HG02870 (cell line): ENCODE data around the gene YRDC.

Experiments
- ATAC-seq: cut with Tn5 transposase; IDR thresholded peaks from one replicate; pipeline ENCODE4 v1.9.1; 2021; ENCODE audit warnings: mild to moderate bottlenecking, moderate library complexity; ENCODE audit not compliant: unreplicated experiment

Gene YRDC

DNA sequence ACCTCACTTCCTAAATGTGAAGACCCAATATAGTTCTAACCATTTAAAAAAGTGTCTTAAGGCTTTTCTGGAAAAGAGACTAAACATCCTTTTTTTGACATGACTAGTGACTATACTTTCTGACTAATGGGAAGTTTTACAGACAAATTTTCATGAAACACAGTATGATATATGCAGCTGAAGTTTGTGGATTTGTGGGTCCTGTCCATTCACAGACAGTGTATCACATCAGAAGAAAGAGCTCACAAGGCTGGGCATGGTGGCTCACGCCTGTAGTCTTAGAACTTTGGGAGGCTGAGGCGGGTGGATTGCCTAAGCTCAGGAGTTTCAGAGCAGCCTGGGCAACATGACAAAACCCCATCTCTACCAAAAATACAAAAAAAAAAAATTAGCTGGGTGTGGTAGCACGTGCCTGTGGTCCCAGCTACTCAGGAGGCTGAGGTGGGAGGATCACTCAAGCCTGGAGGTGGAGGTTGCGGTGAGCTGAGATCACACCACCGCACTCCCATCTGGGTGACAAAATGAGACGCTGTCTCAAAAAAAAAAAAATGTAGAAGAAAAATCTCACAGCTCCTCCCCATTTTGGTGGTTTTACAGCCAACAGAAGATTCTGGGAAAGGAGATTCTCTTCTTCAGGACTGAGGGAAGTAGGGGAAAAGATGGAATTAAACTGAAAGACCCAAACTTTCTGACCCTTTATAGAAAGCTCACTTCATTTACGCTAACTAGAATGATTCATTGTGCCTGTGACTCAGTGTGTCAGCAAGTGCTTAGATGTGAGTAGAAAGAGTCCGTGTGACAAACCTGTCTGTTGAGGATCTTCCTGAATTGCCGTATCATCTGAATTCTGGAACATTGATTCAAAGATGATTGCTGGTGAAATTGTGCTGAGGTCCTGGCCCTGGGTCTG, 15.2 kb upstream of the YRDC start:
- no peak for ATAC-seq

DNA sequence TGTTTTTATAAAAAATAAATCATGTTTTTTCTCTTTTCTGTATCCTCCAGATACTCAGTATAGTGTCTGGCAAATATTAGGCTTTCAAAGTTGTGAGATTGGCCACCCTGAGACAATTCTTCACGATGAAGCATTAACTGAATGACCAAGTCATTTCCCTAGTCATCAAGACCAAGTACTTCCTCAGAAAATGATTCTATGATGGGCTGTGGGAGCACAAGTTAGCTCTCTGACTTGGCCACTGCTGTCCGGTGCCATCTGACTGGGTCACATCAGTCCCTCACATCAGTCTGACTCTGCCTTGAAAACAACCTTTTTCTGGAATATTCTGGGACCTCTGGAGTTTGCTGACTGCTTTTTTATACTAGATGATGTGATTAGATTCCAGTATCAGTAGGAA, 13.5 kb upstream of the YRDC start:
- ATAC-seq: no peak

DNA sequence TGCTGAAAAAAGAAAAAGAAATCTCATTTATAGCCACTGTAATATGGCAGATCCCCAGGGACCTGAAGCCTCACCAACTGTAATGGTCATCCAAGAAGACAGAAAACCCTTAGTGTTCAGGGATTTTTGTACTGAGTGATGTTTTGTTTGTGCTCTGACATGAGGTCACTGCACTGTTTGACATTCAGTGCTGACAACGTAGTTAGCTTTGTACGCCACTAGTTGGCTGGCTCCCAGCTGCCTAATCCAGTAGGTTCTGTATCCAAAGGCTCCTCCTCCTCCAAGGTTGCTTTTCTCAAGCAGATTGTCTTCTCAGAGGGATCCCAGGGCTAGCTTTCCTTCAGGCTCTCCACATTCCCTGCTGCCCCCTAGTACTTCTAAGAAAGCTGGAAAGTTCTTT, 9.5 kb upstream of the YRDC start:
- ATAC-seq: no peak

DNA sequence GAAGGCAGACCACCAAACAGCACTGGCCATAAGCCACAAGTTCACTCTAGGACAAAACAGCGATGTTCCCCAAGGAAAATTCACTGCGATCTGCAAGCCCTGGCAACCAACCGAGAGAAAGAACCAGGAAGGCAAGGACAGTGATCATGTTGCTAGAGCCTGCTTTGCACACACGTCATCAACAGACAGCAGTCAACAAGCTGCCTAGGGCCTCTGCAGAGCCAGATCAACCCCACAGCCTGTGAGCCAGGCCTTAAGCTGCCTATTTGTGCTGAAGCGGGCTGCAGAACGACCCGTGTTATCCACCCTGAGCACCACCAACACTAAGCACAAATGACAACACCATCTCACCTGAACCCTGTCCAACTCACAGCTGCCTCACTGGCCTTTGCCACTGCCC, 6.2 kb upstream of the YRDC start:
- no peak for ATAC-seq

DNA sequence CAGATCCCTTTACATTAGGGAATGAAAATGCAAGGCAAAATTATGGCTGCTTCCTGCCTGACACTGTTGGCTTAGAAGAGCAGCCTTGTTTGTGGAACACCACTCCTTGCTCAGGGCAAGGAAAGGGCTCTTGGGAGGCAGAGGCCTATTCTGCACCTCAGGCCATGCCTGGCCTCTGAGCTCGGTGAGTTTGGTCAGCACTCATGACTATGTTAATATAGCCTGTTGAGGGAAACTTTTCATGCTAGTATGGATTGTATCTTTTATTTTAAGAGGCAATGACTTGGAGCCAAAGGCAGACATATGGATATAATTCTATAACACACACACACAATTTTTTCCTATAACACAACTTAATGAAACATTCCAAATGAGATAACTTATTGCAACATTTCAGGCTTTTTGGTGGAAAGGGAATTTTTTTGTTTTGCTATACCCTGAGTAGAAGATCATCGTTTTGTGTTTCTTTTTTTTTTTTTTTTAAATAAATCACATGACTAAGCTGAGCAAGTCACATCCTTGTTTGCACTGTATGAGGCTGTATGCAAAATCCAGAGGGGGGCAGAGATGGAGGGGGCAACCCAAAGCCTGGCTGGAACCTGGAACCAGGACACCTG, 5.6 kb upstream of the YRDC start:
- ATAC-seq: no peak

DNA sequence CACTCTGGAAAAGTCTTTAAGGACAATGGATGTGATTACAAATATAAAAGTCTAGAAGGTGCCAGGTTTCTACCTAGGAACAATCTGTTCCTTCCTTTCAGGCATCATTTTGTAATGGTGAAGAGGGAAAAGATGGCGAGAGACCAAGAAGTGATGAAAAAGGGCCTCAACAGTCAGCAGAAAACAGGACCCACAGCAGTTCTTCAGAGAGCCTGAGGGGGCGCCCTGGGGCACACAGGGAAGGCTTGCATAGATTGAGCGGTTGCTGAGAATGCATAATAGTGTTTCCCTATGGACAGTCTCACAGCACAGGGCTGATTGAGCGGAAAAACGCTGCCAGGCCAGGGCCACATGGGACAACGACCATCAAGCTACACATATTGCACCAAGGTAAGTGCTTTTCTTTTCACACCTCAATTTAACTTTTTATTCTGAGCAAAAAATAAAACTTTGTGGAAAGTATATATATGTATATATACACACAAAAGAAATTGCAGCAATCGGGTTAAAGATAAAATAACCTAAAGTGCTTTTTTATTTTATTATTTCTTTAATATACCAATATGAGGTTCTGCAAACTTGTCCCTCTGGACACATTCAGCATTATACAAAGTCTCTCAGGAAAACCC, 3.1 kb upstream of the YRDC start:
- ATAC-seq: no peak

DNA sequence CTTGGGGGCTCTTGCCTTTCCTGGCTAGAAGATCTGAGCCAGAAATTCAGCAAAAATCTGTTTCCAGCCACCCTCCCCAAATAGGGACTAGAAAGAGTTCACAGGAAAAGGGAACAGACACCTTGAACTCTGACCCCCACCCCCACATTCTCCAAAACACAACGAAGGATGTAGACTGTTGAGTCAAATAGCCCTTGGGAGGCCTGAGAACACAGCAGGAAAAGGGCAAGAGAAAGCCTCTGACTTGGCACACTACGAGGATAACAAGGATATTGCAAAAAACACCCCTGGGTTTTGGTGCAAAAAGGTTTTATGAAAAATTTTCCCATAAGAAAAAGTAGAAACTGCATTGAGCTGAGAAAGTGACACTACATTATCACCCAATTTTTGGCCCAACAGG, 1.9 kb upstream of the YRDC start:
- ATAC-seq: no peak

DNA sequence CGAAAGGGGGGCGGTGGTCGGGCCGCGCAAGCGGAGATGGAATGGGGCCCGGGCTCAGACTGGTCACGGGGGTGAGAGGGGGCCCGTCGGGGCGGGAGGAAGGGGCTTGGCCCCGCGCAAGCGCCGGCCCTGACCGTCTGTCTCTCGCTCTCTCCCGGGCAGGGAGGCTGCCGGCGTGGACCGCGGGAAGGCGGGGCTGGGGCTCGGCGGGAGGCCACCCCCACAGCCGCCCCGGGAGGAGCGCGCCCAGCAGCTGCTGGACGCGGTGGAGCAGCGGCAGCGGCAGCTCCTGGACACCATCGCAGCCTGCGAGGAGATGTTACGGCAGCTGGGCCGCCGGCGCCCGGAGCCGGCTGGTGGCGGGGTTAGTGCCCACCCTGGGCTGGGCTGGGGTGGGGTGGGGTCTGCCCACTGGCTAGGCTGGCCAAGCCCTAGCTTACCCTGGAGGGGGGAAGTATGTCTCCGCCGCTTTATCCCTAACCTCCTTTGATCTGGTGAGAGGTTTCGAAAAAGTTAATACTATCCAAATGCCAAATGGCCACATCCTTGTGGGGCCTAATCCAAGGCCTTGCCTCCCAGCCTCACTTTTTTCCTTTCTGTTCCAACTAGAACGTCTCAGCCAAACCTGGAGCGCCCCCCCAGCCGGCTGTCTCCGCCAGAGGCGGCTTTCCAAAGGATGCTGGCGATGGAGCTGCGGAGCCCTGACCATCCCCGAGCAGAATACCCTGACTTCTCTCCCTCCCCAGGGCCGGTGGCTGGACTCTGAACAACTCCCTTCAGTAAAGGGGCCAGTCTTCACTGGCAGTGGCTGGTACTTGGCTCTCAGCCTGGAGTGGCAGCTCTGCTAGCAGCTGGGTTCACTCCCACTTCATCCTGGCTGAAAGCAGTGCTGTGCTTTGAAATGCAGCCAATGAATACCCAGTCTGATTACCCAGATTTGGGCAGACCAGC, 636 bp upstream of the YRDC start:
- ATAC-seq: peak; percentile 42

DNA sequence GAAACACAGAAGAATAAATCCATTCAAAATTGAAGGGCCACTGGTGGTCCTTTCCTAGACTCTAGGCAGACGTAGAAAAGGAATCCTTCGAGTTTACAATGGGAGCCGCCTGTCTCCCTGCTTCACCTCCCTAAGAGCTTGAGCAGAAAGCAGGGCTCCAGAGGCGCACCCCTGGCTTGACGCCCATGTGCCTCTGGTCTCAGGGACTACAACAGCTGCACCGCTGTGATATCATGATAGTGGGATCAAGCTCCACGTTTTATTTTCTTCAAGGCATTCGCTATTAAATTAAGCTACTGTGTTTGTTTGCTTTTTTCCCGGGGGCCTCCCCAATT, 821 bp downstream of the YRDC start:
- no peak for ATAC-seq

DNA sequence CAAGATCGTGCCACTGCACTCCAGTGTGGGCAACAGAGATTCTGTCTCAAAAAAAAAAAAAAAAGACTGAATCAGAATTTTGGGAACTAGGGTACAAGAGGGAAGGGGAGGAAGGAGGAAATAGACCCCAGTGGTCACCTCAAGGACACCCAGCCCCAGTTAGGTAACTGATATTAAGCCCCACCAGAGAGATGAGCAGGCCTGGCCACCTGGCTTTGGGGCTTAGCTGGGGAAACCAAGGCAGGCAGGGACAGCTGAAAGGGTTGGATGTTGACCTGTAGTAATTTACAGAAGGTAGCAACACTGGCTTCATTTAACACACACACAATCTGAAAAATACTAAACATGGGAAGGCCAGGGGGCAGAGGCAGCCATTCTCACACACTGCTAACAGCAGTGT, 5.6 kb downstream of the YRDC start:
- no peak for ATAC-seq

DNA sequence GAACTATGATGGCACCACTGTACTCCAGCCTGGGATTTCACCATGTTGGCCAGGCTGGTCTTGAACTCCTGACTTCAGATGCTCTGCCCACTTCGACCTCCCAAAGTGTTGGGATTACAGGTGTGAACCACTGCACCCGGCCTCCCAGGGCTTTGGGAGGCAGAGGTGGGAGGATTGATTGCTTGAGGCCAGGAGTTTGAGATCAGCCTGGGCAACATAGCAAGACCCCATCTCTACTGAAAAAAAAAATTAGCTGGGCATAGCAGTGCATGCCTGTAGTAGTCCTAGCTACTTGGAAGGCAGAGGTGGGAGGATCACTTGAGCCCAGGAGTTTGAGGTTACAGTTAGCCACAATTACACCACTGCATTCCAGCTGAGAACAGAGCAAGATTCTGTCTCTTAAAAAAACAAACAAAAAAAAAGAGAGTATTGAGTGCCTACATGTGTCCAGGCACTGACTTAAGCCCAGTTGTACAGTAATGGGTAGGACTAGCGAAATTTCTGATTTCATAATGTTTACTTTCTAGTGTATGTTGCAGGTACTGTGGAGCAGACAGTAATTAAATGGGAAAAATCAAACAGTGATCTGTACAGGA, 10.2 kb downstream of the YRDC start:
- no peak for ATAC-seq

DNA sequence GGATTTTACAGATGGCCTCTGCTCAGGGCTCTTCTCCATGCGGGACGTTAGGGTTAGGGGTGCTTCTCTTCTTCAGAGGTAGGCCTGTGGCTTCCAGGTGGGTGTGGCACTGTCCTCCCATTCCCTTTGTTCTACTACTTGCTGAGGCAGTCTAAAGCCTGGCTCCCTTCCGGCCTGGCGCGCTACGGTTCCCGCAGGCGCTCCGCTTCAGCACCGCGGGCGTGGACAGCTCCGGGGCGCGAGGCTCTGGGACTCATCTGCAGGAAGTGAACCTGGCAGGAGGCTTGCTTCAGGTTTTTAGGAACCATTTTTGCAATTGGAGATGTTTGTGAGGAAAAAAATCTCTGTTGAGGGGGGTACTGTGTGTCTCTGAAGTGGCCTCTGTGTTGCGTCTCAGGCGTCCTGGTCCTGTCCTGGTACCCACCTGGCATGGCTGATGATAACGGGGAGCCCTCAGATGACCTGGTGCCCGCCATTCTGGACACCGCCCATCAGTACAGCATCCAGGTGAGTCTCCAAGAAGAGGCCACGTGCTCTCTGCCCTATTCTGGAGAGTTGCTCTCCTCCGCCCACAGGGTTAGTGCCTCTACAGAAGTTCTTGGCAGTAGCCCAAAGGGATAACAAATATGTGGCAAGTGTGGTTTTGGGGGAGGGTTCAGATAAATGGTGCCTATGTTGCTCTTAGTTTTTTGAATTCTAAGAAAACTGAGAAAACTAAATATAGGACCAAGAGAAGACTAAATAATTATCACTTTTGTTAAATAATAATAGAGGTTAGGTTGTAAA, 12.5 kb downstream of the YRDC start:
- ATAC-seq: no peak

DNA sequence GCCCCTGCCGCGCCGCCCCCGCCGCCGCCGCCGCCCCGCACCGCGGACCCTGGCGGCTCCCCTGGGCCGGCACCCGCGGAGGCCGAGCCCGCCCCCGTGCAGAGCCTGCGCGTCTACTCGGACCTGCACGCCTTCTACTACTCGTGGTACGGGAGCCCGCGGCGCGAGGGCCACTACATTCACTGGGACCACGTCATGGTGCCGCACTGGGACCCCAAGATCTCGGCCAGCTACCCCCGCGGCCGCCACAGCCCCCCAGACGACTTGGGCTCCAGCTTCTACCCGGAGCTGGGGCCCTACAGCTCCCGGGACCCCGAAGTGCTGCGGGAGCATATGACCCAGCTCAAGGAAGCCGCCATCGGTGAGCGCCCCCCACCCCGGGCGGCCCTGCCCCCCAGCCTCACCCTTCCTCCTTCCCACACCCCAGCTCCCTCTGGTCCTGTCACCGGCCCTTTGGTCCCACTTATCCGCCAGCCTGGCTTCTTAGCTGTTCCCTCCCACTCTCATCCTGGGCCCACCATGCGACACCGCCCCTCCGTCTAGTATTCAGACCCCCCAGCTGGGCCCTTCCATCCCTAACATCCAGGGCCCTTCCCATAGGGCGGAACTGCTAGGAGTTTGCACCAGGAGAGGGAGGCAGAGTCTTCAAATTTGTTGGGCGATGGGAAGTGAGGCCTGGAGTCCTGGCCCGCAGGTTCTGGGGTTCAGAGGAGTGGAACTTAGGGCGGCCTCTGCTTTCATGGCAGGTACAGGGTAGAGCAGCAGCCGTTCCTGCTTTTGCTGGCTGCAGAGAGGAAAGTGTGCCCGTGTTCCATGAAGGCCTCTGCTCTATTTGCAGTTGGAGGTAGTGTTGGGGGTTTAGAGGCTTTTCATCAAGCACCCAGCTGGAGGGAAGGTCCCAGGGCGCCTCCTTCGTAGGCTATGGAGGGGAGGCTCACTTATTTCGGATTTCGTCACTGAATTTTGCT, 13.4 kb downstream of the YRDC start:
- no peak for ATAC-seq

DNA sequence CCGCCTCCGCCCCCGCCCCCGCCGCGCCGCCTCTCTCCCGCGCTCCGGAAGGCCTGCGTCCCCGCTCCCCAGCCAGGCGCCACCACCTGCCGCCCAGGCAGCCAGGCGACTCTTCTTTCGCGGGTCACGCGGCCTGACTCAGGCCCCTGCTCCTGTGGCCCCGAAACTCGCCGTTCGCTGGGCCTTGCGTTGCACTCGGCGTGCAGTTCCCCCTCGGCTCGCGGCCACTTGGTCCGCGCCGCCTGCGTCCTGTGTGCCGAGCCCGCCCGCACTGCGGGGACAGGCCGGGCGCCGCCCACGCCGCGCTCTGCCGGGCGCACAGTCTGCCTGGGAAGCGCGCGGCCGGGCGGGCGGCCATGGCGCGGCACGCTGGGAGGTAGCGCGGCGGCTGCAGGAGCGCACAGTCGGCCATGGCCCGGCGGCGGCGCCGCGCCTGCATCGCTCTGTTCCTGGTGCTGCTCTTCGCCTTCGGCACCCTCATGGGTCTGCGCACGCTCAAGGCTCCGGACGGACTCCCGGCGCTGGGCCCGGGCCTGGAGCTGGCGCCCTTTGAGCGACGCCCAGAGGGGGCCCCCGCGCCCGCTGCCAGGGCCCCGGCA, 14.1 kb downstream of the YRDC start, which contains the start of gene MANEAL:
TSS of gene MANEAL (plus strand) at position 75 of the 599 bp plus-strand sequence. CDS start at position 411, 336 bp downstream.
- ATAC-seq: no peak

DNA sequence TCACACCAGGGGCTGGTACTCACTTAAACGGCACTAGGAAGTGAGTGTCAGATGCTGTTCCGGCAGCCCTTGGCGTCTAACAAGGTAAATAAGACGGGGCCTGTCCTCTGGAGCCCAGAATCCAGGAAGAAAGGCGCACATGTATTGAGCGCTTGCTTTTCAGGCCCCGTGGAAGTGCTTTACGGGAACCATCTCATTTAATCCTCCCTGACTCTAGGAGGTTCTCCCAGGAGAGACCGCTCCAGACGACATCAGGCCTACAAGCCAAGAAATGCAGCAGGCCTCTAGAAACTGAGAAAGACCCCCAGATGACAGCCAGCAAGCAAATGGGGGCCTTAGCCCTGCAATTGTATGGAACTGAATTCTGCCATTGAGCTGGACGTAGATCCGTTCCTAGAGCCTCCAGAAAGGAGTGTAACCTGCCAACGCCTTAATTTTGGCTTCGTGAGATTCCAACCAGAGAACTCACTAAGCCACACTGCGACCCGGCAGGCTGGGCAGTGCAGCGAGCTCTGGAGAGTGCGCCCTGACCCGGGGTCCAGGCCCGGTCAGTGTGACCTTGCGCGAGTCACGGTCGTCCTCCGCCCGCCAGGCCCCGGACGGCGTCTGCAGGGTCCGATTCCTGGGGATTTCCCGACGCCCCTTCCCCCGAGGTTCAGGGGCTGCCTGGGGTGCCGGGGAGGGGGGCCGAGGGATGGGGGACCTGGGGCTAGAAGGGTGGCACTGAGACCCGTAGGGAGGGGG, 14.9 kb downstream of the YRDC start:
- ATAC-seq: no peak

DNA sequence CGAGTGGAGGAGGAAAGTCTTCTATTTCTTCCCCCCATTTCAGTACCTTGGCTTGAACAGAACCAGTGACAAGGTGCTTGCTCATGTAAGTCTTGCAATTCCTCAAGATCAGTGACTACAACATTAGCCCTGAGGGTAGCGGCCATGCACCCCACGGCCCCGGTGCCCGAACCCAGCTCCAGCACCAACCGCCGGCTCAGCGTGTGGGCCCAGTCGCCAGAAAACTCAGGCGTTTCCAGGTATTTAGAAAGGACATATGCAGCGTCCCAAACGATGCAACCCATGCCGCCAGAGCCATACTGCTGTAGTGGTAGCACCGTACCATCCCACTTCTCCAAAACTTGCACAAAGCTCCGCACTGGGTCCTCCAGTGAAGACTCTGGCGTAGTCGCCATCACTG, 25.5 kb downstream of the YRDC start:
- no peak for ATAC-seq

DNA sequence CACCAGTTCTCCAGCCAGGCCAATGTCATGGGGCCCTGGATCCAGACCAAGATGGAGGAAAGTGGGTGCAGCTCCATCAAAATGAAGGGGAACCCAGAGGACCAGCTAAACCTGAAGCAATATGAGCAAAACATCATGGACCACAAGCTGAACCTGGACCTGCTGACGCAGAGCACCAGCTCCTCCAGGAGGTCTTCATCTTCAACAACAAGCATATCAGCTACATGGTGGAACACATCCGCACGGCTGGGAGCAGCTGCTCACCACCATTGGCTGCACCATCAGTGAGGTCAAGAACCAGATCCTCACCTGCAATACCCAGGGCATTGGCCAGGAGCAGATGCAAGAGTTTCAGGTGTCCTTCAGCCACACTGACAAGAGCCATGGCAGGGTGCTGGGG, 29.4 kb downstream of the YRDC start:
- ATAC-seq: no peak
